H1 (cell line): ENCODE data around the gene PDGFB. TPM values are rescaled to one million over a fixed set of nuclear protein-coding genes. Genes with fewer than 3 reads are reported as not detected.

Experiments used
- CBX8 ChIP-seq: fragments of 300-800, 300-1000 bp; sonication (generic); IDR thresholded peaks from 2 replicates; pipeline ENCODE4 v1.7.1; 2016; ENCODE audit warnings: low read depth, low read length, borderline replicate concordance
- SP1 ChIP-seq: IDR thresholded peaks from 2 replicates; pipeline ENCODE4 v1.6.1; 2011; ENCODE audit warnings: low read depth, low read length
- TEAD4 ChIP-seq: IDR thresholded peaks from 2 replicates; pipeline ENCODE4 v1.6.1; 2012; ENCODE audit warnings: low read depth, low read length, inconsistent platforms, mixed read lengths
- polyA plus RNA-seq, 7 experiments: library from polyadenylated mRNA; depleted of rRNA in 3 of 7; stranded (reverse) in 5 of 7; unstranded in 2 of 7; fragments of >200 nt in 5 of 7; fragments of 200-250 nt in 2 of 7; gene quantifications; 1 replicate in 5 of 7; 2 replicates in 1 of 7; 4 replicates in 1 of 7; pipeline versions ENCODE4 v1.2.1 to v1.2.3, GENCODE V29; 2011 to 2013; ENCODE audit warnings: missing spikeins in 2 of 7, mixed read lengths in 2 of 7
- total RNA-seq: library from RNA; stranded (reverse); fragmentation: NEBNext Ultra II Directional; extraction: Animal tissue kit (Norgen Biotek cat#: 25700); gene quantifications from 2 replicates; pipeline ENCODE4 v1.2.1, GENCODE V29; 2021
- TF ChIP-seq, protein P1 (sequence below): IDR thresholded peaks from 2 replicates; pipeline ENCODE4 v1.6.1; 2011; ENCODE audit warnings: low read length, improper control_type of control experiment

Gene PDGFB
- total and polyA plus RNA-seq, 2 of the 8 experiments (the other 6 are each of a cell fraction or from before 2014, with no cell fraction given) = 3.9 to 8.5 TPM

DNA sequence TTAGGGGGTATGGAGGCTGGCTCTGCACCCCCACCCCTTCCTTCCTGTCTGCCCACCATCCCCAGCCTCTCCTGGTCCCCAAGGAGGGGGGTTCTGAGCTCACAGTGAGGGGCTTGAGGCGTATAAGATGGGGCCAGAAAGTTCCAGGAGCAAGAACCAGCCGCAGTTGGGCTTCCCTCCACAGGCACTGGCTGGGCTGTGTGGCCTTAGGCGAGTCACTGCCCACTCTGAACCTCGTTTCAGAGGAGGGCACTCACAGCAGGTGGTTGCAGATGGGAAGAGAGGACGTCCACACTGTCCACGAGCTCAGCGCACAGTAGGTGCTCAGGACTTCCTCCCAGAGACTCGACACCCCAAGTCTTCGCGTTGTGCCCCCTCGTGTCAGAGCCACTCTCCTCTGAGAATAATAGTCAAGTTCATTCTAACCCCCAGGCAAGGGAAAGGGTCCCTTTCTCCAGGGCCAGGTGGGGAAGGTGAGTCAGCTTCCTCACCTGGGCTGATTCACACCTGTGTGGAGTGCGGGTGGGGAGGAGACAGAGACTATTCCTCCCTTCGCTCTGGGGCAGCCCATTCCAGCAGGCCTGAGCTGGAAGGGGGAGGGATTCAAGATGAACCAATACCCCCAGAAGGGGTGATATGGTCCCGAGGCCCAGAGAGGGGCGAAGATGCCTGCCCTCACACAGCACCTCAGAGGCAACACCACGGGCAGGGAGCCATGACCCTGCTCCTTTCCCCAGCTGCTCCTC, 45.4 kb upstream of the PDGFB start (continued):
- TF ChIP-seq, protein P1, sequence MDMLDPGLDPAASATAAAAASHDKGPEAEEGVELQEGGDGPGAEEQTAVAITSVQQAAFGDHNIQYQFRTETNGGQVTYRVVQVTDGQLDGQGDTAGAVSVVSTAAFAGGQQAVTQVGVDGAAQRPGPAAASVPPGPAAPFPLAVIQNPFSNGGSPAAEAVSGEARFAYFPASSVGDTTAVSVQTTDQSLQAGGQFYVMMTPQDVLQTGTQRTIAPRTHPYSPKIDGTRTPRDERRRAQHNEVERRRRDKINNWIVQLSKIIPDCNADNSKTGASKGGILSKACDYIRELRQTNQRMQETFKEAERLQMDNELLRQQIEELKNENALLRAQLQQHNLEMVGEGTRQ = no peak
- TF ChIP-seq CBX8 (no peak), TEAD4 (no peak), SP1 (no peak)
- TF ChIP-seq, all 59 proteins: peak for 0
